Vagina (tissue), 2 donors: Measurements from ENCODE around the gene CSMD2. TPM values are rescaled to one million over a fixed set of nuclear protein-coding genes. Genes with fewer than 3 reads are reported as not detected.

Experiments used
- DNase-seq, 2 donors: peaks; one replicate each; pipeline ENCODE4 v3.0.0-alpha.2; 2017; ENCODE audit errors: extremely low spot score in 2 of 2
- H3K27ac ChIP-seq: fragments of 200-600 bp; sonication (generic); one replicate; pipeline ENCODE4 v1.5.1; 2019
- H3K27me3 ChIP-seq: fragments of 200-600 bp; sonication (generic); one replicate; pipeline ENCODE4 v1.5.1; 2019
- H3K36me3 ChIP-seq, 2 donors: fragments of 200-600 bp; sonication (generic); one replicate each; pipeline ENCODE4 v1.5.1; 2017 to 2019
- H3K4me1 ChIP-seq: fragments of 200-600 bp; sonication (generic); one replicate; pipeline ENCODE4 v1.5.1; 2019
- H3K4me3 ChIP-seq, 2 donors: fragments of 200-600 bp; sonication (generic); 1 replicate in 1 of 2; 2 replicates in 1 of 2; pipeline ENCODE4 v1.5.1; 2016 to 2019
- H3K9me3 ChIP-seq: fragments of 200-600 bp; sonication (generic); one replicate; pipeline ENCODE4 v1.5.1; 2019
- POLR2A ChIP-seq, 2 donors: fragments of 450-650 bp; IDR thresholded peaks; one replicate each; pipeline ENCODE4 v1.6.1; 2017; ENCODE audit warnings: antibody characterized with exemption in 2 of 2, mild to moderate bottlenecking in 2 of 2, moderate library complexity in 2 of 2
- POLR2AphosphoS5 ChIP-seq, 2 donors: sonication (generic); formaldehyde crosslinking; IDR thresholded peaks; one replicate each; pipeline ENCODE4 v1.9.0; 2017; ENCODE audit warnings: antibody characterized with exemption in 2 of 2, mild to moderate bottlenecking in 2 of 2, low read depth in 1 of 2; ENCODE audit not compliant: insufficient read depth in 1 of 2
- intact Hi-C: fragments of 100-400 bp; cut with DNase I; formaldehyde crosslinking; loops from one replicate; pipeline ENCODE4 v1.15.1; 2023
- total RNA-seq: library from RNA; depleted of rRNA; stranded (reverse); fragments of >200 nt; gene quantifications from one replicate; pipeline ENCODE4 v1.2.3, GENCODE V29; 2016
- TF ChIP-seq, protein P1 (sequence below), 3 experiments: fragments of 450-650 bp in 2 of 3; fragments of 200-600 bp in 1 of 3; sonication (generic) in 1 of 3; IDR thresholded peaks; one replicate each; pipeline ENCODE4 v1.5.1; 2017 to 2019; ENCODE audit warnings: antibody characterized with exemption in 3 of 3, mild to moderate bottlenecking in 2 of 3, moderate library complexity in 2 of 3

CSMD2 gene
- total RNA-seq, 1 donor from 2014 or later, result 0.25 TPM

DNA sequence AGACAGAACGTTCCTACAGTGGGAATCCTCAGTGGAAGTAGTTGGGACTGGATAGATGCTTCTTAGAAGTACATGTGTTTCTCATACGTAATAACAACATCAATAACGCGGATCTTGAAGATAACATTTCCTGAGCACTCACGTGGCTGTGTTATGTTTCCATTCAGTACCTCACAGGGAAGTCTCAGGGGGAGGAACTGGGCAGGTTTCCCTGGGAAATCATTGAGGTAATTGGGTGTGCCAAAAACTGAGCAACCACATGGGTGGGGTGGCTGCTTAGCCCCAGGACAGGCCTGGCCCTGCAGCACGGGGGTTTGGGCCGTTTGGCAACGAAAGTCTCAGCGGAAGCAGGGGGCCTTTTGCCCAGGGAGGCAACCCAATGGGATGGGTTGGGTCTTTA, 558.8 kb downstream of the CSMD2 start:
- no peaks in the 10 kb centered on the region for H3K9me3 ChIP-seq
- DNase-seq, result no peak
- no peak overlapping the region for H3K27ac ChIP-seq
- no peaks in the 10 kb centered on the region for H3K4me1 ChIP-seq
- H3K4me3 ChIP-seq, result no peak overlapping the region
- no peaks in the 10 kb centered on the region for H3K27me3 ChIP-seq
- TF ChIP-seq POLR2AphosphoS5 (IDR thresholded peaks at IDR 0.05; ENCODE audit: insufficient read depth in 1 of 2, low read depth in 1 of 2) (no peak), POLR2A (IDR thresholded peaks at IDR 0.05) (no peak)
- TF ChIP-seq, protein P1, sequence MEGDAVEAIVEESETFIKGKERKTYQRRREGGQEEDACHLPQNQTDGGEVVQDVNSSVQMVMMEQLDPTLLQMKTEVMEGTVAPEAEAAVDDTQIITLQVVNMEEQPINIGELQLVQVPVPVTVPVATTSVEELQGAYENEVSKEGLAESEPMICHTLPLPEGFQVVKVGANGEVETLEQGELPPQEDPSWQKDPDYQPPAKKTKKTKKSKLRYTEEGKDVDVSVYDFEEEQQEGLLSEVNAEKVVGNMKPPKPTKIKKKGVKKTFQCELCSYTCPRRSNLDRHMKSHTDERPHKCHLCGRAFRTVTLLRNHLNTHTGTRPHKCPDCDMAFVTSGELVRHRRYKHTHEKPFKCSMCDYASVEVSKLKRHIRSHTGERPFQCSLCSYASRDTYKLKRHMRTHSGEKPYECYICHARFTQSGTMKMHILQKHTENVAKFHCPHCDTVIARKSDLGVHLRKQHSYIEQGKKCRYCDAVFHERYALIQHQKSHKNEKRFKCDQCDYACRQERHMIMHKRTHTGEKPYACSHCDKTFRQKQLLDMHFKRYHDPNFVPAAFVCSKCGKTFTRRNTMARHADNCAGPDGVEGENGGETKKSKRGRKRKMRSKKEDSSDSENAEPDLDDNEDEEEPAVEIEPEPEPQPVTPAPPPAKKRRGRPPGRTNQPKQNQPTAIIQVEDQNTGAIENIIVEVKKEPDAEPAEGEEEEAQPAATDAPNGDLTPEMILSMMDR (IDR thresholded peaks at IDR 0.05), result no peak
- intact Hi-C loops, result no loop called here
- no peaks in the 10 kb centered on the region for H3K36me3 ChIP-seq

DNA sequence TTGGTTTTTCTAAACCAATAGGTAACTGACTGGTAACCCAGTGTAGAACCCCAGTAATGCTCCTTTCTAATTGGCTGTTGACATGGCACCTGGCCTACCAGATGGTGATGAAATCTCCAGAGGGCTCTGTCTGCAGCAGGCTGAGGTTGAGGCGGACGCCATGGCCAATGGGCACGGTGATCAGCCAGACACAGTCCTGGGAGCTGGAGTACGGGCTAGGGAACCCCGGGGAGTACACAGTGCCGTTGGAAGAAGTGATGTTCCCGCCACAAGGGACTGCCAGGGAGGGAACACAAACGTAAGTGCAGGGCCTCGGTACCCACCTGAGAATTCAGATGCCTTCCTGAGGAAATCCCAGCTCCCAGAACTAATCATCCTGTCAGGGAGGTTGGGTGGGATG, 562.8 kb downstream of the CSMD2 start:
- intact Hi-C loops, result no loop called here
- Histone ChIP-seq H3K9me3 (no peaks in the 10 kb centered on the region), H3K27ac (no peak overlapping the region), H3K4me1 (no peaks in the 10 kb centered on the region), H3K27me3 (no peaks in the 10 kb centered on the region), H3K36me3 (no peaks in the 10 kb centered on the region), H3K4me3 (no peak overlapping the region)
- no peak for DNase-seq
- TF ChIP-seq POLR2AphosphoS5 (IDR thresholded peaks at IDR 0.05; ENCODE audit: insufficient read depth in 1 of 2, low read depth in 1 of 2), result no peak
- no peak for TF ChIP-seq POLR2A (IDR thresholded peaks at IDR 0.05)
- TF ChIP-seq, protein P1 (IDR thresholded peaks at IDR 0.05), result no peak

DNA sequence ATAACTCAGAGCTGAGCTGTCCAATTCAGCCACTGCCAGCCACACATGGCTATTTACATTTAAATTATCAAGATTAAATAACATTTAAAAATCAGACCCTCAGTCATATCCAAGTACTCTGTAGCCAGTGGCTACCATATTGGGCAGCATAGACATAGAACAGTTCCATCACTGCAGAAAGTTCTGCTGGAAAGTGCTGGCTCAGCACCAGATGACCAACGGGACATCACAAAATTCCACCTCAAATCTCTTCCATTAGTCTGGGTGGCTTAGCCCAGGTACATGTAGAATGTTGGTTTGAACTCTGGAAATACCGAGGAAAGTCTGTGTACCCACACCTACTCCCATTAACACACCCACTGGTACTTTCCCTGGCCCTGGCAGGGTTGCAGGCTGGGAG, 563.3 kb downstream of the CSMD2 start:
- no peak for DNase-seq
- Histone ChIP-seq H3K36me3 (no peaks in the 10 kb centered on the region), H3K4me1 (no peaks in the 10 kb centered on the region), H3K9me3 (no peaks in the 10 kb centered on the region), H3K27me3 (no peaks in the 10 kb centered on the region), H3K27ac (no peak overlapping the region), H3K4me3 (no peak overlapping the region)
- TF ChIP-seq POLR2AphosphoS5 (IDR thresholded peaks at IDR 0.05; ENCODE audit: insufficient read depth in 1 of 2, low read depth in 1 of 2) (no peak), POLR2A (IDR thresholded peaks at IDR 0.05) (no peak)
- TF ChIP-seq, protein P1 (IDR thresholded peaks at IDR 0.05), result no peak
- intact Hi-C loops, result no loop called here

DNA sequence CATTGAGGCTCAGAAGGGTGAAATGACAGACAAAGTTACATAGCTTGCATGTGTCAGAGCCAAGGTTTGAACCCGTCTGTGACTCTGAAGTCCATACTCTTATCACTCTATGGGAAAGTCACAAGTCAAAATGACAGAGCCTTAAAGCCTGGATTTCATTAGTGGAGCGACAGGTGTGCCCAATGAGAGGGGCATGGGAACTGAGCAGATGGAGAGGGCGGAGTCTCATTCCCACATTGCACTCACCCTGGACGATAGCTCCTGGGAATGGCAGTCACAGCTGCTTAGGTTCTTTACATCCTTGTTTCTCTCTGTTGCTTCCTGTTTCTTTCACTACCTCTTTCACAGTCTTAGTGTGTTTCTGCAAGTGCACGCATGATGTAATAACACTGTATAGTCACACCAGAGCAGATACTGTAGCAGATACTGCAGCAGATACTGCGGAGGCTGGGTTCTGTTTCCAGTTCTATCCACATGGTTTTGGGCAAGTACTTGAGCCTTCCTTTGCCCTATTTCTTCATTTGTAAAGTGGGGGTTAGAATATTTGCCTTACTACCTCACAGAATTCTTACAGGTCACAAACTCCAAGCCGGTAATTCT, 565.4 kb downstream of the CSMD2 start:
- H3K27ac ChIP-seq, result no peak overlapping the region
- H3K4me3 ChIP-seq, result no peak overlapping the region
- no peaks in the 10 kb centered on the region for H3K36me3 ChIP-seq
- intact Hi-C loops, result no loop called here
- TF ChIP-seq, protein P1 (IDR thresholded peaks at IDR 0.05), result no peak
- no peak for TF ChIP-seq POLR2A (IDR thresholded peaks at IDR 0.05)
- no peak for TF ChIP-seq POLR2AphosphoS5 (IDR thresholded peaks at IDR 0.05; ENCODE audit: insufficient read depth in 1 of 2, low read depth in 1 of 2)
- H3K9me3 ChIP-seq, result no peaks in the 10 kb centered on the region
- no peaks in the 10 kb centered on the region for H3K27me3 ChIP-seq
- DNase-seq, result no peak
- H3K4me1 ChIP-seq, result no peaks in the 10 kb centered on the region

DNA sequence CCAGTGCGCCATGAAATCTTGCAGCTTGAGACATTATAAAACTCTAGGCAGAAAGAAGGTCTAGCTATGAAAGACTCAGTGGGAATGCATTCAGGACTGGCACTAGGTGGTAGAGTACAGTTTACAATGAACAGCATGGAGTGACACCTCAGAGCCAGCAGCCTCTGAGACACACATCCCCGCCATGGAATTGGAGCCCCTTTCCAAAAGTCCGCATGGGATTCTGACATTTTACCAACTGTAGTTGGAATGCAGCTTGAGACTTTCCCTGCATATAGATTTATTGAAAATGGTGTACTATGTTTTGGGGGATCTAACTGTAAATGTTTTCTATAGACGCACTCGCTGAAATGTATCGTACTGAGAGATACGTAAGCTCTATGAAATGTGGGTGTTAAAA, 576.3 kb downstream of the CSMD2 start:
- DNase-seq, result peak in 1 of 2 donors; percentile 65
- no peak overlapping the region for H3K27ac ChIP-seq
- H3K36me3 ChIP-seq, result no peaks in the 10 kb centered on the region
- H3K4me1 ChIP-seq, result no peaks in the 10 kb centered on the region
- H3K4me3 ChIP-seq, result no peak overlapping the region
- intact Hi-C loops, result no loop called here
- no peaks in the 10 kb centered on the region for H3K27me3 ChIP-seq
- H3K9me3 ChIP-seq, result no peaks in the 10 kb centered on the region
- TF ChIP-seq POLR2AphosphoS5 (IDR thresholded peaks at IDR 0.05; ENCODE audit: insufficient read depth in 1 of 2, low read depth in 1 of 2) (no peak), POLR2A (IDR thresholded peaks at IDR 0.05) (no peak)
- TF ChIP-seq, protein P1 (IDR thresholded peaks at IDR 0.05), result no peak
